Liver (tissue), 9 donors: ENCODE measurements around the gene BEND7. TPM values are rescaled to one million over a fixed set of nuclear protein-coding genes. Genes with fewer than 3 reads are reported as not detected.

Experiments
- DNase-seq: peaks from one replicate; pipeline ENCODE4 v3.0.0-alpha.2; 2017; ENCODE audit warnings: low spot score
- H3K27ac ChIP-seq, 2 donors: one replicate each; pipeline ENCODE4 v1.7.0; 2013; ENCODE audit warnings: inconsistent platforms in 2 of 2, low read length in 2 of 2, control low read depth in 1 of 2, low read depth in 1 of 2, mild to moderate bottlenecking in 1 of 2
- H3K27me3 ChIP-seq, 4 donors: one replicate each; pipeline versions ENCODE4 v1.6.1 to v1.7.0; 2013; ENCODE audit warnings: low read length in 3 of 4, inconsistent platforms in 1 of 4, mild to moderate bottlenecking in 1 of 4, moderate library complexity in 1 of 4; ENCODE audit not compliant: control insufficient read depth in 4 of 4, insufficient read depth in 4 of 4
- H3K36me3 ChIP-seq, 4 donors: one replicate each; pipeline versions ENCODE4 v1.6.1 to v1.7.0; 2013; ENCODE audit warnings: low read length in 3 of 4, mild to moderate bottlenecking in 3 of 4, low read depth in 1 of 4, moderate library complexity in 1 of 4; ENCODE audit not compliant: control insufficient read depth in 4 of 4, insufficient read depth in 3 of 4
- H3K4me1 ChIP-seq, 4 donors: one replicate each; pipeline versions ENCODE4 v1.6.1 to v1.7.0; 2013; ENCODE audit warnings: low read length in 3 of 4, mild to moderate bottlenecking in 3 of 4, moderate library complexity in 1 of 4; ENCODE audit not compliant: control insufficient read depth in 4 of 4, insufficient read depth in 4 of 4
- H3K4me3 ChIP-seq, 3 donors: one replicate each; pipeline versions ENCODE4 v1.6.1 to v1.7.0; 2013; ENCODE audit warnings: low read length in 3 of 3, control low read depth in 1 of 3, low read depth in 1 of 3, mild to moderate bottlenecking in 1 of 3
- H3K9ac ChIP-seq, 2 donors: one replicate each; pipeline ENCODE4 v1.7.0; 2013; ENCODE audit warnings: low read length in 2 of 2, mild to moderate bottlenecking in 2 of 2, moderate library complexity in 2 of 2, control low read depth in 1 of 2, low read depth in 1 of 2
- H3K9me3 ChIP-seq, 4 donors: one replicate each; pipeline versions ENCODE4 v1.6.1 to v1.7.0; 2013; ENCODE audit warnings: low read length in 3 of 4; ENCODE audit not compliant: control insufficient read depth in 4 of 4
- ATF3 ChIP-seq: IDR thresholded peaks from 2 replicates; pipeline ENCODE4 v1.6.1; 2016; ENCODE audit warnings: antibody characterized with exemption
- CTCF ChIP-seq: fragments of 150-350 bp; IDR thresholded peaks from 2 replicates; pipeline ENCODE4 v1.5.1; 2017; ENCODE audit warnings: improper control_type of control experiment, low read depth, low read length; ENCODE audit not compliant: missing input control
- EGR1 ChIP-seq, 2 donors: IDR thresholded peaks; 2 replicates each; pipeline ENCODE4 v1.6.1; 2016 to 2018; ENCODE audit warnings: antibody characterized with exemption in 2 of 2, low read depth in 2 of 2
- FOXA1 ChIP-seq: IDR thresholded peaks from 2 replicates; pipeline ENCODE4 v1.6.1; 2016; ENCODE audit warnings: antibody characterized with exemption
- FOXA2 ChIP-seq: IDR thresholded peaks from 2 replicates; pipeline ENCODE4 v1.6.1; 2016; ENCODE audit warnings: antibody characterized with exemption
- GABPA ChIP-seq, 2 donors: IDR thresholded peaks in 1 of 2; conservative IDR thresholded peaks in 1 of 2; 2 replicates each; pipeline ENCODE4 v1.6.1; 2016; ENCODE audit warnings: antibody characterized with exemption in 2 of 2, mild to moderate bottlenecking in 1 of 2, moderate library complexity in 1 of 2
- HNF4A ChIP-seq, 2 donors: conservative IDR thresholded peaks; 2 replicates each; pipeline ENCODE4 v1.6.1; 2016; ENCODE audit warnings: antibody characterized with exemption in 2 of 2, mild to moderate bottlenecking in 2 of 2
- HNF4G ChIP-seq: IDR thresholded peaks from 2 replicates; pipeline ENCODE4 v1.6.1; 2016; ENCODE audit warnings: antibody characterized with exemption
- JUND ChIP-seq, 2 donors: IDR thresholded peaks; 2 replicates each; pipeline ENCODE4 v1.6.1; 2016; ENCODE audit warnings: antibody characterized with exemption in 2 of 2
- MAX ChIP-seq: IDR thresholded peaks from 2 replicates; pipeline ENCODE4 v1.6.1; 2016; ENCODE audit warnings: antibody characterized with exemption
- RAD21 ChIP-seq, 2 donors: IDR thresholded peaks; 2 replicates each; pipeline ENCODE4 v1.6.1; 2016; ENCODE audit warnings: antibody characterized with exemption in 2 of 2, mild to moderate bottlenecking in 2 of 2
- REST ChIP-seq: IDR thresholded peaks from 2 replicates; pipeline ENCODE4 v1.6.1; 2016; ENCODE audit warnings: antibody characterized with exemption, mild to moderate bottlenecking
- RXRA ChIP-seq, 2 donors: IDR thresholded peaks; 2 replicates each; pipeline ENCODE4 v1.6.1; 2017 to 2018; ENCODE audit warnings: antibody characterized with exemption in 2 of 2, mild to moderate bottlenecking in 1 of 2
- SP1 ChIP-seq: IDR thresholded peaks from 2 replicates; pipeline ENCODE4 v1.6.1; 2018; ENCODE audit warnings: antibody characterized with exemption, mild to moderate bottlenecking
- TAF1 ChIP-seq: conservative IDR thresholded peaks from 2 replicates; pipeline ENCODE4 v1.6.1; 2016; ENCODE audit warnings: antibody characterized with exemption, mild to moderate bottlenecking
- YY1 ChIP-seq: IDR thresholded peaks from 2 replicates; pipeline ENCODE4 v1.6.1; 2016; ENCODE audit warnings: antibody characterized with exemption, mild to moderate bottlenecking
- WGBS: extraction: QIAGEN DNeasy Blood & Tissue Kit; methylation state at CpG from one replicate; pipeline ENCODE4 v1.1.7; 2013; 5-methylcytosine and 5-hydroxymethylcytosine counted together
- polyA plus RNA-seq, 2 donors: library from polyadenylated mRNA; stranded (reverse) in 1 of 2; unstranded in 1 of 2; fragments of 200-250 nt in 1 of 2; fragments of >200 nt in 1 of 2; fragmentation: Nextera tagmentation in 1 of 2; extraction: Ambion mirVana in 1 of 2; gene quantifications; one replicate each; pipeline versions ENCODE4 v1.2.1 to v1.2.3, GENCODE V29; 2013 to 2015
- total RNA-seq, 2 donors: library from RNA; depleted of rRNA; stranded (reverse); fragments of >200 nt; gene quantifications; one replicate each; pipeline ENCODE4 v1.2.3, GENCODE V29; 2014
- donor health status: healthy.
- donor health status: healthy.
- donor health status: healthy.
- donor health status: healthy.
- donor health status: healthy.

Gene BEND7
- total and polyA plus RNA-seq, 4 donors: 4.1 to 10.1 (median 5.5) TPM

GRCh38 chr10:13453896-13454295 is 74.9 kb downstream of the BEND7 start:
- DNase-seq: no peak
- no peak for TF ChIP-seq ATF3
- no peak for TF ChIP-seq RAD21 (IDR thresholded peaks at IDR 0.05)
- TF ChIP-seq YY1: no peak
- no peak for TF ChIP-seq HNF4A (conservative IDR thresholded peaks at IDR 0.05)
- no peak for TF ChIP-seq RXRA (IDR thresholded peaks at IDR 0.05)
- Histone ChIP-seq H3K27ac (no peak overlapping the region), H3K4me1 (peaks cover 0 to 5% (median 3%) of the 10 kb centered on the region in 4 donors), H3K27me3 (no peaks in the 10 kb centered on the region), H3K9ac (no peak overlapping the region), H3K36me3 (no peaks in the 10 kb centered on the region), H3K9me3 (no peaks in the 10 kb centered on the region), H3K4me3 (no peak overlapping the region)
- 85% methylated on average over 8 of the region's 8 CpGs for whole genome bisulfite sequencing

- DNase-seq: no peak
- 60% methylated on average over 4 of the region's 4 CpGs for WGBS
- Histone ChIP-seq H3K9me3 (no peaks in the 10 kb centered on the region), H3K36me3 (peaks cover 0 to 16% (median 1%) of the 10 kb centered on the region in 4 donors), H3K27me3 (no peaks in the 10 kb centered on the region), H3K27ac (peak overlapping the region in 1 of 2 donors; percentile 40), H3K9ac (no peak overlapping the region), H3K4me3 (no peak overlapping the region), H3K4me1 (peaks cover 0 to 5% (median 3%) of the 10 kb centered on the region in 4 donors)
- TF ChIP-seq TAF1: no peak
- TF ChIP-seq HNF4G: no peak
- no peak for TF ChIP-seq SP1
These were observed 78.7 kb downstream of the BEND7 start for GRCh38 chr10:13450069-13450468.

GRCh38 chr10:13449296-13449695 is 79.5 kb downstream of the BEND7 start:
- DNase-seq: no peak

More at GRCh38 chr10:13449296-13449695, 79.5 kb downstream of the BEND7 start:
- Histone ChIP-seq H3K4me1 (peaks cover 0 to 5% (median 3%) of the 10 kb centered on the region in 4 donors), H3K9me3 (no peaks in the 10 kb centered on the region), H3K9ac (no peak overlapping the region), H3K27ac (no peak overlapping the region), H3K36me3 (peaks cover 0 to 16% (median 1%) of the 10 kb centered on the region in 4 donors), H3K4me3 (no peak overlapping the region), H3K27me3 (no peaks in the 10 kb centered on the region)
- TF ChIP-seq TAF1: no peak
- no peak for TF ChIP-seq FOXA2
- TF ChIP-seq RXRA (IDR thresholded peaks at IDR 0.05): no peak
- no peak for TF ChIP-seq HNF4G
- TF ChIP-seq SP1: no peak
- TF ChIP-seq HNF4A (conservative IDR thresholded peaks at IDR 0.05): no peak
- no peak for TF ChIP-seq MAX
- TF ChIP-seq ATF3: no peak
- TF ChIP-seq GABPA (IDR thresholded peaks at IDR 0.05 in 1 of 2, conservative IDR thresholded peaks at IDR 0.05 in 1 of 2): no peak
- no peak for TF ChIP-seq EGR1 (IDR thresholded peaks at IDR 0.05; ENCODE audit: low read depth in 2 of 2)
- TF ChIP-seq FOXA1: no peak
- TF ChIP-seq REST: no peak
- no peak for TF ChIP-seq RAD21 (IDR thresholded peaks at IDR 0.05)
- no peak for TF ChIP-seq YY1
- TF ChIP-seq CTCF: no peak
- no peak for TF ChIP-seq JUND (IDR thresholded peaks at IDR 0.05)
- WGBS: 85% methylated on average over 7 of the region's 7 CpGs
